Muscle of leg (tissue), 16 donors: Measurements from ENCODE around the gene OR56A5. TPM values are rescaled to one million over a fixed set of nuclear protein-coding genes. Genes with fewer than 3 reads are reported as not detected.

Experiments used
- DNase-seq: peaks from one replicate; pipeline ENCODE4 v3.0.0; 2013
- H3K27ac ChIP-seq: one replicate; pipeline ENCODE4 v1.5.1; 2013; ENCODE audit warnings: mild to moderate bottlenecking, low read length, control low read depth
- H3K27me3 ChIP-seq: one replicate; pipeline ENCODE4 v1.6.1; 2013; ENCODE audit warnings: low read length; ENCODE audit not compliant: control insufficient read depth, insufficient read depth
- H3K36me3 ChIP-seq: one replicate; pipeline ENCODE4 v1.6.1; 2013; ENCODE audit warnings: low read length; ENCODE audit not compliant: control insufficient read depth, insufficient read depth
- H3K4me1 ChIP-seq: one replicate; pipeline ENCODE4 v1.6.1; 2013; ENCODE audit warnings: low read length; ENCODE audit not compliant: control insufficient read depth, insufficient read depth
- H3K4me3 ChIP-seq: one replicate; pipeline ENCODE4 v1.5.1; 2013; ENCODE audit warnings: low read length, control low read depth
- H3K9me3 ChIP-seq: replicated peaks from 2 replicates; pipeline ENCODE4 v1.6.1; 2013; ENCODE audit warnings: low read depth, low read length; ENCODE audit not compliant: control insufficient read depth
- WGBS: methylation state at CpG from one replicate; pipeline ENCODE4 v1.1.5; 2013; ENCODE audit warnings: missing lambda C conversion rate; ENCODE audit not compliant: insufficient coverage; 5-methylcytosine and 5-hydroxymethylcytosine counted together
- long read RNA-seq, 11 donors: transcript quantifications; one replicate each; lab custom pipeline, GENCODE V29; 2026
- polyA plus RNA-seq, 8 donors: library from polyadenylated mRNA; unstranded; fragments of 120-200 nt; gene quantifications; one replicate each; pipeline versions ENCODE4 v1.2.1 to v1.2.3, GENCODE V29; 2013; ENCODE audit warnings: inconsistent platforms in 1 of 8, low replicate concordance in 1 of 8; ENCODE audit not compliant: insufficient read length in 8 of 8, insufficient read depth in 1 of 8
- total RNA-seq: library from RNA; stranded (reverse); fragments of 120-200 nt; gene quantifications from one replicate; pipeline ENCODE4 v1.2.4, GENCODE V29; 2013

Gene OR56A5, protein sequence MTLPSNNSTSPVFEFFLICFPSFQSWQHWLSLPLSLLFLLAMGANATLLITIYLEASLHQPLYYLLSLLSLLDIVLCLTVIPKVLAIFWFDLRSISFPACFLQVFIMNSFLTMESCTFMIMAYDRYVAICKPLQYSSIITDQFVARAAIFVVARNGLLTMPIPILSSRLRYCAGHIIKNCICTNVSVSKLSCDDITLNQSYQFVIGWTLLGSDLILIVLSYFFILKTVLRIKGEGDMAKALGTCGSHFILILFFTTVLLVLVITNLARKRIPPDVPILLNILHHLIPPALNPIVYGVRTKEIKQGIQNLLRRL
- total RNA-seq (not detected), polyA plus RNA-seq (under 1 TPM in 1 of 8 donors, not detected in 7; 0.39 TPM)
- long read RNA-seq, donor 1, result 0 reads
- long read RNA-seq, donor 2, result 0 reads
- long read RNA-seq, donor 3, result 0 reads
- long read RNA-seq, donor 4, result 0 reads
- long read RNA-seq, donor 5, result 0 reads
- long read RNA-seq, donor 6, result 0 reads
- long read RNA-seq, donor 7, result 0 reads
- long read RNA-seq, donor 8, result 0 reads
- long read RNA-seq, donor 9, result 0 reads
- long read RNA-seq, donor 10, result 0 reads
- long read RNA-seq, donor 11, partial matches to known transcripts, result 0 of 1 reads
- long read RNA-seq, donor 11, other reads (novel, unspliced or antisense), result 0 of 1 reads

DNA sequence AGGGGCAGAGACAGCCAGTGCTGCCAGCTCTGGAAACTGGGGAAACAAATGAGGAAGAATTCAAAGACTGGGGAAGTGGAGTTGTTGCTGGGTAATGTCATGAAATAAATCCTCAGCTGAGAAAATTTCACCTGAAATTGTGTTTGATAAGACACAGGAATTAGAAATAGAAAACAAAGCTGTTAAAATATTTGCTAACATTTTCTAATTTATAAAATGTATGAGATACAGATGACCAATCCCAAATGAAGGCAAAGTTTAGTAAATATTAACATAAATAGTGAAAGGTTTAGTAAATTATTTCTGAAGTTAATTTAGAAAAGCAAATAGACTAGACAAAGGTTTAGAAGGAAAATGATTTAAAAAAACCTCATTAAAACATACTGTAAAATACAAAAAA lies at the start of gene OR56A5:
TSS of gene OR56A5 (minus strand) at position 101 of the 400 bp plus-strand sequence. CDS start at position 101, 0 bp downstream.
- DNase-seq, result no peak
- no peak within 1 kb of the TSS for H3K4me3 ChIP-seq
- H3K4me1 ChIP-seq, result no peaks in the 10 kb centered on the region
- H3K9me3 ChIP-seq, result peaks cover 9% of the 10 kb centered on the region
- no peaks in the 10 kb centered on the region for H3K36me3 ChIP-seq
- H3K27me3 ChIP-seq, result no peaks in the 10 kb centered on the region
- no peak within 1 kb of the TSS for H3K27ac ChIP-seq

DNA sequence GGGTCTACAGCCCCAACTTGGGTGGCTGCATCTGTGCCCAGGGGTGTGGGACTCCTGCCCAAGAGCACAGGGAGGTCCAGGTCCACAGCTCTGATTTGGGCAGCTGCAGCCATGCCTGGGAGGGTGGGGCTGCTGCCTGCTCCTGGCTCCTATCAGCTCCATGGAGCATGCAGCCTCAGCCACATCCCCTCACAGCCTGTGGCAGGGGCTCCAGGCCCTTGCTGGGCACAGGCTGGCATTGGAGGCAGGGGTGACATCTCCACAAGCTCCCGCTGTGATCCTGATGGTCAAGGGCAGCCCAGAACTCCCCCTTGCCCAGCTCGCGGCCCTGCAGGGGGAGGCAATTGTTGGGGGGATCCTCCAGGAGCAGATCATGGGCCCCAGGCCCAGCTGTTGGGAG lies 44.7 kb upstream of the OR56A5 start:
- 78% methylated on average over 3 of the region's 3 CpGs for WGBS
- Histone ChIP-seq H3K9me3 (no peaks in the 10 kb centered on the region), H3K27me3 (no peaks in the 10 kb centered on the region), H3K4me3 (no peak overlapping the region), H3K4me1 (no peaks in the 10 kb centered on the region), H3K27ac (no peak overlapping the region), H3K36me3 (no peaks in the 10 kb centered on the region)
- no peak for DNase-seq

DNA sequence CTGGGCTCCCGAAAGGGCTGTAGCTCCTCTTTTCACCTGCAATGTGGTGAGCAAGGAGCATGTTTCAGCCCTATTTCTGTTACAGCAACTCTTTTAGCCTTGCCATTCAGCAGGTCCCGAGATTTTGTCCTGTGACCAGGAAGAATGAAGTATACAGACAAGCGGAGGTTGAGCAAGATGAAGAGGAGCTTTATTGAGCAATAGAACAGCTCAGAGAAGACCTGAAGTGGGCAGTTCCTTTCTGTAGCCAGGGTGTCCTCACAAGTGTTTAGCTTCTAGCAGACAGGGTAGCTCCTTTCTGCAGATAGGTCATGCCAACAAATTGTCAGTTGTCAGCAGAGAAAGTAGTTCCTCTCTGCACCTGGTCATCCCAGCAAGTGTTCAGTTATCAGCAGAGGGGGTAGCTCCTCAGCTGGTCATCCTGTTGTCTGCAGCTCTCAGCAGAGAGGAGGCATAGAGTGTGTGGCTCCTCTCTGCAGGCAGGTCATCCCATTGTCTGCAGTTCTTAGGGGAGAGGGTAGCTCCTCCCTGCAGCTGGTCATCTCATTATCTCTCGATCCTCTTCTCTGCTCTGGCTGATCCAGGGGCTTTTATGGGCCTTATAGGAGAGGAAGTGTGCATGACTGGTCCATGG lies 43.9 kb upstream of the OR56A5 start:
- Histone ChIP-seq H3K27me3 (no peaks in the 10 kb centered on the region), H3K36me3 (no peaks in the 10 kb centered on the region), H3K9me3 (no peaks in the 10 kb centered on the region), H3K27ac (no peak overlapping the region), H3K4me3 (no peak overlapping the region), H3K4me1 (no peaks in the 10 kb centered on the region)
- 100% methylated on average over 2 of the region's 4 CpGs for WGBS
- DNase-seq, result no peak

DNA sequence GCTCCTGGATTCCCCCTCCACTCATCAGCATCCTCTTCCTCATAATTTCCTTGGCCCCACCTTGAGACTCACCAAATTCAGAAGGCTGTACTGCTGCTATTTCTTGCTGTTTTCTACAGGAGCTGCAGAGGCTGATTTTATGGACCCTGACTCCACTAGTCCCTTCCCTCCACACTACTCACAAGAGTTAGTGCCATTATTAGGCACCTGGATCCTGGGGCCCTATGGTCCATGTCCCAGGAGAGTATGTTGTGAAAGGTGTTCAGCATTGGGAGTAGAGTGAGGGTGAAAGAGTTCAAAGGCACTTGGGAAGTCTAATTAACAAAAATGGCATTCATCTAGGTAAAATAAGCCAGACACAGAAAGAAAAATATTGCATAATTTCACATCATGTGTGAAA lies 38.6 kb upstream of the OR56A5 start, which contains the start of gene OR56A4:
TSS of gene OR56A4 (minus strand) at position 101 of the 400 bp plus-strand sequence. CDS start 3,954 bp downstream, outside the sequence.
- no peak for DNase-seq
- no peaks in the 10 kb centered on the region for H3K9me3 ChIP-seq
- H3K36me3 ChIP-seq, result no peaks in the 10 kb centered on the region
- no peaks in the 10 kb centered on the region for H3K4me1 ChIP-seq
- no peaks in the 10 kb centered on the region for H3K27me3 ChIP-seq
- H3K4me3 ChIP-seq, result no peak within 1 kb of the TSS
- H3K27ac ChIP-seq, result no peak within 1 kb of the TSS

DNA sequence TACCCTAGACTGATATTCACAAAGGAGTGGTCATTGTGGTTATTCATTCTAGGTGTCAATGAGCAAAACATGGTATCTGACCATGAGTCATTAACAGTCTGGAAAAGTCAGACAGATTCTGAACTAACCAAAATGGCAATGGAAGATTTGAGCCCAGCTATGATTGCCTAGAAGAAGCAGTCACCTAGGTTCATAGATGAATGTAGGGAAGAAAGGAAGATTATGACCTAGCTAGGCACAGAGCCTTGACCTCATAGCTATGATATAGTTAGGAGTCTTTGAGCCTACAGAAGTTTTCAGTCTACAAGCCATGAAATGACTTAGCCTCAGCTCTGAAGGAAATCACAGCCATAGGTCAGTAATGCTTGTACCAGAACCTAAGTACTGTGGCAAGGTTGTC lies 38.1 kb upstream of the OR56A5 start:
- H3K36me3 ChIP-seq, result no peaks in the 10 kb centered on the region
- H3K4me3 ChIP-seq, result no peak overlapping the region
- no peaks in the 10 kb centered on the region for H3K27me3 ChIP-seq
- H3K9me3 ChIP-seq, result no peaks in the 10 kb centered on the region
- H3K4me1 ChIP-seq, result no peaks in the 10 kb centered on the region
- H3K27ac ChIP-seq, result no peak overlapping the region
- DNase-seq, result no peak

DNA sequence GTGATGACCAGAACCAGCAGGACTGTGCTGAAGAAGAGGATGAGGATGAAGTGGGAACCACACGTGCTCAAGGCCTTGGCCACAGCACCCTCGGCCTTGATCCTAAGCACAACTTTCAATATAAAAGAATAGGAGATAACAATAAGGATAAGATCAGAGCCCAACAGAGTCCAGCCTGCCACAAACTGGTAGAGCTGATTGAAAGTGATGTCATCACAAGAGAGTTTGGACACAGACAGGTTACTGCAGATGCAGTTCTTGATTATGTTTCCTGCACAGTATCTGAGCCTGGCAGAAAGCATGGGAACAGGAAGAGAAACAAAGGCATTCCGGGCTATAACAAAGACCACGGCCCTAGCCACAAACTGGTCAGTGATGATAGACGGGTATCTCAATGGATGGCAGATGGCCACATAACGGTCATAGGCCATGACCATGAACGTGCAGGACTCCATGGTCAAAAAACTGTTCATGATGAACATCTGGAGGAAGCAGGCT lies 34.0 kb upstream of the OR56A5 start:
- no peaks in the 10 kb centered on the region for H3K9me3 ChIP-seq
- H3K27ac ChIP-seq, result no peak overlapping the region
- whole genome bisulfite sequencing, result 78% methylated on average over 5 of the region's 7 CpGs

DNA sequence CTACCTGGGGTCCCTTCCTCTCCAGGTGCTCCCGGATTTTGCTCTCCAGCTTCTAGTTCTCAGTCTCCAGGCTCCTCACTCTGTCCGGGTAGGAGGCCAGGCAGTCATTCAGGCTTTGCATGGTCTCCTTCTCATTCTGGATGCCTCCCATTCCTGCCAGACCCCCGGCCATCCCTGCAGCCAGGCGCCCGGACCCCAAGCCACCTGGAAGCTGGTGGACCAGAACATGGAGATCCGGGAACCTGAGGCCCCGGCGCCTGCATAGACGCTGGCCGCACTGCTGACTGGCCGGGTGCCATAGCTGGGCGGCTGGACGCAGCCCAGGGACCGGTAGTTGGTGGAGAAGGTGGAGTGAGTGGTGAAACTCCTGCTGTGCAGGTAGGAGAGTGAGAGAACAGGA lies 26.5 kb upstream of the OR56A5 start:
- H3K9me3 ChIP-seq, result no peaks in the 10 kb centered on the region
- H3K36me3 ChIP-seq, result no peaks in the 10 kb centered on the region
- no peaks in the 10 kb centered on the region for H3K27me3 ChIP-seq
- no peak overlapping the region for H3K4me3 ChIP-seq
- 89% methylated on average over 14 of the region's 14 CpGs for WGBS
- DNase-seq, result no peak
- no peak overlapping the region for H3K27ac ChIP-seq
- H3K4me1 ChIP-seq, result no peaks in the 10 kb centered on the region

More for the DNA sequence above, 34.0 kb upstream of the OR56A5 start:
- Histone ChIP-seq H3K36me3 (no peaks in the 10 kb centered on the region), H3K4me1 (no peaks in the 10 kb centered on the region), H3K4me3 (no peak overlapping the region), H3K27me3 (no peaks in the 10 kb centered on the region)
- no peak for DNase-seq

DNA sequence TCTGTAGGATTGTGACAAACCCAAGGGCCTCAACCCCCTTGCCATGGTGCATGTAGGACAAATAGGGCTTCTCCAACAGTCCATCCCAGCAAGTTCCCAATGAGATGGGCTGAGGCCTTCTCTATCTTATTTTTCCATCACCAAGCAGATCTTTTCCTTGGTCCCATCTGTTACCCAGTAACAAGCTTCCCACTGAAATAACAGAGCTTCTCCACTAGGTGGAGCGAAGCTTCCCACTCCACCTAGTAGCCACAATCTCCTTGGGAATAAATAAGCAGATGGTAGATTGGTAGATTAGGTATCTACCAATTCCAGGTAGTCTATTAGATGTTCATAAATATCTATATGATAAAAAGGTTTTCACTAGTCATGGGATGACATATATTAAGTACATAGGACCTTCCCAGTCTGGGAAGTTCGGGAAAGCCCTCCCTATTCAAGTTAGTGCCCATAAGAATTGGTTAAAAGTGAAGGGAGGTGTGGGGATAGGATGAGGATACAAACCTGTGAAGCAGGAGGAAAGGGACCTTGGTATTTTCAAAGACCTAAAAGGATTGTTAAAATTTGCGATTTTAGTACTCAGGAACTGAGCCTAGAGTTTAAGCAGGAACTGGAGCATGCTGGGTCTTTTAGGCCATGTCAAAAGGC lies 24.4 kb upstream of the OR56A5 start:
- DNase-seq, result no peak
- Histone ChIP-seq H3K9me3 (no peaks in the 10 kb centered on the region), H3K4me3 (no peak overlapping the region), H3K36me3 (no peaks in the 10 kb centered on the region), H3K27me3 (no peaks in the 10 kb centered on the region), H3K27ac (no peak overlapping the region), H3K4me1 (no peaks in the 10 kb centered on the region)
- 62% methylated on average over 2 of the region's 3 CpGs for WGBS

DNA sequence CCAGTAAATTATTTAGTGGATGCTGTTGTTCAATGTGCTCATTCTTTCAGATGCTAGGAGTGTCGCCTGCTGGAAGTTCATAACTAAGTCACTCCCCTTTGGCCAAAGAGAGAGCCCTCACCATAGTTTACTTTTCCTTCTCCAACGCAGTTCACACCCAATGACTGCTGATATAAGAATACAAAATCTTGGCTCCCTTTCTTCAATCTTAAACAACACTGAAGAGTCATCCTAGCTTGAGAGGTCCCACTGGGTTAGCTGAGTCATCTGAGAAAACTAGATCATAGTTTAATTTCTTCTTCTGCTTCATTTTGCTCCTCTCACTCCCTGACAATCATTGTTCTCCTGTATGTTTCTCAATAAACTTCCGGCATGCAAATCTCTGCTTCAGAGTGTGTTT lies 23.9 kb upstream of the OR56A5 start:
- Histone ChIP-seq H3K4me3 (no peak overlapping the region), H3K9me3 (no peaks in the 10 kb centered on the region), H3K4me1 (no peaks in the 10 kb centered on the region), H3K27ac (no peak overlapping the region), H3K27me3 (no peaks in the 10 kb centered on the region), H3K36me3 (no peaks in the 10 kb centered on the region)
- DNase-seq, result no peak
- 81% methylated on average over 2 of the region's 3 CpGs for WGBS

DNA sequence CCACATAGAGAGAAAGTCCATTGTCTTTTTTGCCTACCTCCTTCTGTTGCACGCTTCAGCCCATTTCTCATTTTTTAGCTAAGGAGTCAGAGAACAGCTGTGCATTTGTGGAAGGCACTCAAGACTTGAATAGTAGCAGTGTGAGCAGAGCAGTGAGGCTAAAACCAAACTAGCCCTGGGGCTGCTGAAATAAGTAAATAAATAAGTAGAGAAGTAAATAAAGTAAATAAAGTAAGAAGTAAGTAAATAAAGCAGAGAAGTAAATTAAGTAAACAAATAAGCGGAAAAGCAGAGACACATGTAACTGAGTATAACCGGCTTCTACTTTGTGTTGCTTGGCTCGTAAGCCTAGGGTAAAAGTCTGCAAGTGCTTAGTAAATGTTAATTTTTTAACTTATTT lies 20.9 kb upstream of the OR56A5 start:
- no peaks in the 10 kb centered on the region for H3K27me3 ChIP-seq
- no peaks in the 10 kb centered on the region for H3K4me1 ChIP-seq
- H3K36me3 ChIP-seq, result no peaks in the 10 kb centered on the region
- WGBS, result no CpG with 5 or more reads among the region's 4 CpGs
- no peaks in the 10 kb centered on the region for H3K9me3 ChIP-seq
- H3K4me3 ChIP-seq, result no peak overlapping the region
- DNase-seq, result no peak
- no peak overlapping the region for H3K27ac ChIP-seq
